Measurements from ENCODE around the gene FIGN. TPM values are rescaled to one million over a fixed set of nuclear protein-coding genes. Genes with fewer than 3 reads are reported as not detected.

The FIGN gene
- total RNA-seq, 1 experiment from 2014 or later: 14.6 TPM

- Histone ChIP-seq H3K27ac (ENCODE audit: insufficient read length, low read depth, low read length) (no peak overlapping the region), H3K23ac (ENCODE audit: insufficient read length, low read depth, low read length) (no peak overlapping the region), H3T11ph (ENCODE audit: low read length) (no peak overlapping the region), H3K56ac (ENCODE audit: insufficient read length, low read depth, low read length) (no peak overlapping the region), H2BK20ac (ENCODE audit: low read depth, low read length, poor library complexity, severe bottlenecking) (no peak overlapping the region), H4K20me1 (ENCODE audit: control insufficient read depth, insufficient read depth, insufficient read length) (no peaks in the 10 kb centered on the region), H3K23me2 (ENCODE audit: insufficient read length, low read depth, low read length, poor library complexity, severe bottlenecking) (no peaks in the 10 kb centered on the region), H2BK5ac (ENCODE audit: insufficient read length, low read length) (no peak overlapping the region), H3K27me3 (ENCODE audit: insufficient read depth, low read length) (no peaks in the 10 kb centered on the region), H3K4me2 (ENCODE audit: insufficient read depth, insufficient read length, low read length) (no peak overlapping the region), H3K4me1 (ENCODE audit: insufficient read depth, low read length) (peaks cover 5% of the 10 kb centered on the region; the same call in 1 of the 2 replicates), H4K91ac (ENCODE audit: insufficient read length, low read depth, low read length) (no peak overlapping the region), H2AFZ (ENCODE audit: low read length) (no peak overlapping the region), H3K14ac (ENCODE audit: insufficient read depth, low read length) (no peak overlapping the region), H2AK5ac (ENCODE audit: insufficient read length, low read length) (no peak overlapping the region), H3K9me3 (ENCODE audit: control insufficient read depth, low read depth, low read length) (no peaks in the 10 kb centered on the region), H2BK15ac (ENCODE audit: low read depth, low read length) (no peak overlapping the region), H3K4ac (ENCODE audit: low read depth, low read length) (no peak overlapping the region), H2BK120ac (ENCODE audit: low read depth, low read length, poor library complexity, severe bottlenecking) (no peak overlapping the region), H3K79me2 (ENCODE audit: insufficient read depth, low read length) (no peaks in the 10 kb centered on the region; the same call in 1 of the 2 replicates), H3K18ac (ENCODE audit: insufficient read length, low read depth, low read length) (no peak overlapping the region), H4K8ac (replicated peaks; ENCODE audit: insufficient read length, low read depth, low read length) (no peak overlapping the region), H3K9ac (ENCODE audit: extremely low read depth, insufficient read length, low read length) (no peak overlapping the region), H3K79me1 (ENCODE audit: insufficient read depth, low read depth, low read length, poor library complexity, severe bottlenecking) (peaks cover 3% of the 10 kb centered on the region), H4K5ac (ENCODE audit: insufficient read length, low read depth, low read length) (no peak overlapping the region), H2BK12ac (ENCODE audit: insufficient read length, low read depth, low read length) (no peak overlapping the region)
- no peak overlapping the region for H3K4me3 Mint-ChIP-seq
- H3K36me3 Mint-ChIP-seq (ENCODE audit: insufficient read depth in 1 of 3, low read depth in 3 of 3): no peaks in the 10 kb centered on the region
- TF ChIP-seq CTCF (conservative IDR thresholded peaks at IDR 0.05): no peak
- H3K27ac Mint-ChIP-seq: no peak overlapping the region
- H3K4me1 Mint-ChIP-seq: peaks cover 26 to 36% of the 10 kb centered on the region in 2 experiments
- no peaks in the 10 kb centered on the region for H3K9me3 Mint-ChIP-seq
- no peaks in the 10 kb centered on the region for H3K27me3 Mint-ChIP-seq (ENCODE audit: low read depth)
- no CpG with 5 or more reads among the region's 2 CpGs for WGBS (ENCODE audit: extremely low coverage, insufficient read length, low lambda C conversion rate)
- no peak for DNase-seq
Observed at GRCh38 chr2:163690896-163691295, 44.9 kb downstream of the FIGN start.

Data from H9 (cell line).